OCI-LY7 (cell line): ENCODE measurements around the gene TMEM151B. TPM values are rescaled to one million over a fixed set of nuclear protein-coding genes. Genes with fewer than 3 reads are reported as not detected.
"Not testable (repeated sequence)": the region's sequence is repeated elsewhere in the genome, so short reads cannot be mapped to it uniquely, and the experiment has no call there.

Experiments
- BruUV-seq: library from RNA; stranded (reverse); fragments of 400-500 nt; replicated peaks from 2 replicates; lab custom pipeline; 2021; lab: Mats Ljungman, UMichigan
- CTCF ChIA-PET: fragments of 300-600 bp; sonication (Branson Sonifier 250); formaldehyde crosslinking; loops from one replicate; lab custom pipeline; 2022; ENCODE audit warnings: antibody characterized with exemption; ENCODE audit not compliant: unreplicated experiment; lab: Charles Lee
- POLR2A ChIA-PET: fragments of 300-600 bp; sonication (Branson Sonifier 250); formaldehyde crosslinking; loops from one replicate; lab custom pipeline; 2022; ENCODE audit warnings: antibody characterized with exemption; lab: Charles Lee
- DNase-seq: peaks from one replicate; pipeline ENCODE4 v3.0.0-alpha.2; 2015; ENCODE audit warnings: low spot score
- H2AFZ ChIP-seq: fragments of 200-600 bp; sonication (generic), shearing (Covaris generic); 2 replicates; pipeline ENCODE4 v1.6.1; 2014; ENCODE audit warnings: mild to moderate bottlenecking, antibody characterized with exemption, low read length, moderate library complexity
- H3K27ac ChIP-seq: fragments of 200-600 bp; sonication (generic); 2 replicates; pipeline ENCODE4 v1.5.1; 2014; ENCODE audit warnings: mixed run types, low read depth, mild to moderate bottlenecking, moderate library complexity, low read length, inconsistent platforms; ENCODE audit not compliant: poor library complexity, severe bottlenecking
- H3K36me3 ChIP-seq: fragments of 200-600 bp; sonication (generic); 2 replicates; pipeline ENCODE4 v1.6.1; 2014; ENCODE audit warnings: mild to moderate bottlenecking, antibody characterized with exemption, low read length, moderate library complexity, mixed read lengths; ENCODE audit not compliant: insufficient read depth
- H3K4me1 ChIP-seq: fragments of 200-600 bp; sonication (generic); 2 replicates; pipeline ENCODE4 v1.5.1; 2014; ENCODE audit warnings: mild to moderate bottlenecking, low read length; ENCODE audit not compliant: insufficient read depth, poor library complexity, severe bottlenecking
- H3K4me2 ChIP-seq: fragments of 200-600 bp; sonication (generic); 2 replicates; pipeline ENCODE4 v1.6.1; 2014; ENCODE audit warnings: mild to moderate bottlenecking, low read length
- H3K4me3 ChIP-seq: fragments of 200-600 bp; sonication (generic); 2 replicates; pipeline ENCODE4 v1.5.1; 2014; ENCODE audit warnings: mild to moderate bottlenecking, low read depth, low read length; ENCODE audit not compliant: poor library complexity, severe bottlenecking
- H3K79me2 ChIP-seq: fragments of 200-600 bp; sonication (generic); 2 replicates; pipeline ENCODE4 v1.6.1; 2016; ENCODE audit warnings: low read depth, mild to moderate bottlenecking, low read length, moderate library complexity, mixed read lengths; ENCODE audit not compliant: insufficient read depth
- H3K9me2 ChIP-seq: fragments of 200-600 bp; sonication (generic); 2 replicates; pipeline ENCODE4 v1.6.1; 2016; ENCODE audit warnings: mild to moderate bottlenecking, low read length, mixed read lengths; ENCODE audit not compliant: insufficient read depth
- H3K9me3 ChIP-seq: fragments of 200-600 bp; sonication (generic); 2 replicates; pipeline ENCODE4 v1.6.1; 2014; ENCODE audit warnings: mild to moderate bottlenecking, mixed run types, low read length, mixed read lengths
- H4K20me1 ChIP-seq: fragments of 200-600 bp; sonication (generic); 2 replicates; pipeline ENCODE4 v1.6.1; 2014; ENCODE audit warnings: mild to moderate bottlenecking, antibody characterized with exemption, low read length, moderate library complexity, mixed read lengths; ENCODE audit not compliant: insufficient read depth
- EZH2phosphoT487 ChIP-seq: fragments of 200-600 bp; sonication (generic); IDR thresholded peaks from 2 replicates; pipeline ENCODE4 v1.6.1; 2018; ENCODE audit warnings: low read depth, borderline replicate concordance, mild to moderate bottlenecking, mixed run types, antibody characterized with exemption, low read length, moderate library complexity, mixed read lengths
- intact Hi-C: fragments of 100-400 bp; cut with micrococcal nuclease; formaldehyde crosslinking; loops from one replicate; pipeline ENCODE4 v1.10.0; 2022; ENCODE audit not compliant: unreplicated experiment
- total RNA-seq, 2 experiments: library from RNA; depleted of rRNA in 1 of 2; stranded (reverse); fragments of >200 nt in 1 of 2; shearing (Covaris generic) in 1 of 2; gene quantifications; 2 replicates each; pipeline ENCODE4 v1.2.3, GENCODE V29; 2014 to 2022
- TF ChIP-seq, protein P1 (sequence below): fragments of 200-600 bp; sonication (generic); conservative IDR thresholded peaks from 2 replicates; pipeline ENCODE4 v1.5.1; 2014; ENCODE audit warnings: mild to moderate bottlenecking, antibody characterized with exemption, low read length, moderate library complexity, mixed read lengths

The TMEM151B gene
- total RNA-seq, 2 experiments from 2014 or later: 0.15 TPM; not detected in 1

DNA sequence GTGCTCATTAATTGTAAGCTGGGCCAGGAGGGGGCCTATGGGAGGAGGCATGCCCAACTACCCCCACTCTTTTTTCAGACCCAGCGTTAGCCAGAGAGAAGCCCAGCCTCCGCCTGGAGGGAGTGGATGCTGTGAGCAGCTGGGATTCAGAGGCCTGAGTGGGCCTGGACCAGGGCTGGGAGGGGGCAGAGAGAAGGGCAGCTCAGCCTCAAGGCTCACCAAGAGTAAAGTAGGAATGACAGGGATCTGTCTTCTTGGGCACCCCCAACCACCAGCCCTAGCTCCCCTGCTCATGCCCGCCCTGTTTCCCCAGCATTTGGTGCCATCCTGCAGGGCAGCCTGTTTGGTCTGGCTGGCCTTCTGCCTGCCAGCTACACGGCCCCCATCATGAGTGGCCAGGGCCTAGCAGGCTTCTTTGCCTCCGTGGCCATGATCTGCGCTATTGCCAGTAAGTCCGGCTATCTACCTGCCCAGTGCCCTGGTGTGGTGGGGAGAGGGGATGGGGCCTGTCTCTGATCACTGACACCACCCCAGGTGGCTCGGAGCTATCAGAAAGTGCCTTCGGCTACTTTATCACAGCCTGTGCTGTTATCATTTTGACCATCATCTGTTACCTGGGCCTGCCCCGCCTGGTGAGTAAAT, 40.1 kb upstream of the TMEM151B start:
- POLR2A ChIA-PET: interaction anchor here (0.6 kb wide), 2 partner anchors 11 to 13 kb away, joined by 3 to 5 read pairs; no protein-coding TSS in a partner anchor
- intact Hi-C loops: no loop called here
- TF ChIP-seq EZH2phosphoT487: no peak
- TF ChIP-seq, protein P1, sequence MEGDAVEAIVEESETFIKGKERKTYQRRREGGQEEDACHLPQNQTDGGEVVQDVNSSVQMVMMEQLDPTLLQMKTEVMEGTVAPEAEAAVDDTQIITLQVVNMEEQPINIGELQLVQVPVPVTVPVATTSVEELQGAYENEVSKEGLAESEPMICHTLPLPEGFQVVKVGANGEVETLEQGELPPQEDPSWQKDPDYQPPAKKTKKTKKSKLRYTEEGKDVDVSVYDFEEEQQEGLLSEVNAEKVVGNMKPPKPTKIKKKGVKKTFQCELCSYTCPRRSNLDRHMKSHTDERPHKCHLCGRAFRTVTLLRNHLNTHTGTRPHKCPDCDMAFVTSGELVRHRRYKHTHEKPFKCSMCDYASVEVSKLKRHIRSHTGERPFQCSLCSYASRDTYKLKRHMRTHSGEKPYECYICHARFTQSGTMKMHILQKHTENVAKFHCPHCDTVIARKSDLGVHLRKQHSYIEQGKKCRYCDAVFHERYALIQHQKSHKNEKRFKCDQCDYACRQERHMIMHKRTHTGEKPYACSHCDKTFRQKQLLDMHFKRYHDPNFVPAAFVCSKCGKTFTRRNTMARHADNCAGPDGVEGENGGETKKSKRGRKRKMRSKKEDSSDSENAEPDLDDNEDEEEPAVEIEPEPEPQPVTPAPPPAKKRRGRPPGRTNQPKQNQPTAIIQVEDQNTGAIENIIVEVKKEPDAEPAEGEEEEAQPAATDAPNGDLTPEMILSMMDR: no peak
- Histone ChIP-seq H3K79me2 (peaks cover 13% of the 10 kb centered on the region; the same call in 1 of the 2 replicates), H4K20me1 (no peaks in the 10 kb centered on the region), H3K9me3 (no peaks in the 10 kb centered on the region), H3K4me2 (no peak overlapping the region), H3K27ac (no peak overlapping the region), H3K36me3 (peaks cover 75% of the 10 kb centered on the region), H3K9me2 (no peaks in the 10 kb centered on the region), H3K4me1 (peaks cover 28% of the 10 kb centered on the region), H3K4me3 (no peak overlapping the region), H2AFZ (no peak overlapping the region)
- no TSS peak for BruUV-seq
- no peak for DNase-seq
- CTCF ChIA-PET: no interaction called here

DNA sequence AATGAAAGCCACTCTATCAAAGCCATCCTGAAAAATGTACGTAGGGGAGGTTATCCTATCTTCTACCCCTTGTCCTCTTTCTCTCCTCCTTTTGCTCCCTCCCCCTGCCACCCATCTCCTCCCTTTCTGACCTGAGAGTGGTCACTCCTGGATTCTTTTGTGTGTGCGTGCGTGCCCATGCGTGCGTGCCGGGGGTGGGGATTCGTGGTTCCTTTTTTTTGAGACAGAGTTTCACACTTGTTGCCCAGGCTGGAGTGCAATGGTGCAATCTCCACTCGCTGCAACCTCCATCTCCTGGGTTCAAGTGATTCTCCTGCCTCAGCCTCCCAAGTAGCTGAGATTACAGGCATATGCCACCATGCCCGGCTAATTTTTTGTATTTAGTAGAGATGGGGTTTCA, 38.8 kb upstream of the TMEM151B start:
- H3K79me2 ChIP-seq, H3K4me3 ChIP-seq, POLR2A ChIA-PET, CTCF ChIA-PET, intact Hi-C loops, H3K9me3 ChIP-seq, H2AFZ ChIP-seq, H4K20me1 ChIP-seq, H3K27ac ChIP-seq, H3K9me2 ChIP-seq, H3K4me2 ChIP-seq, DNase-seq, BruUV-seq: not testable (repeated sequence)
- H3K4me1 ChIP-seq: peaks cover 15% of the 10 kb centered on the region
- H3K36me3 ChIP-seq: peaks cover 86% of the 10 kb centered on the region

DNA sequence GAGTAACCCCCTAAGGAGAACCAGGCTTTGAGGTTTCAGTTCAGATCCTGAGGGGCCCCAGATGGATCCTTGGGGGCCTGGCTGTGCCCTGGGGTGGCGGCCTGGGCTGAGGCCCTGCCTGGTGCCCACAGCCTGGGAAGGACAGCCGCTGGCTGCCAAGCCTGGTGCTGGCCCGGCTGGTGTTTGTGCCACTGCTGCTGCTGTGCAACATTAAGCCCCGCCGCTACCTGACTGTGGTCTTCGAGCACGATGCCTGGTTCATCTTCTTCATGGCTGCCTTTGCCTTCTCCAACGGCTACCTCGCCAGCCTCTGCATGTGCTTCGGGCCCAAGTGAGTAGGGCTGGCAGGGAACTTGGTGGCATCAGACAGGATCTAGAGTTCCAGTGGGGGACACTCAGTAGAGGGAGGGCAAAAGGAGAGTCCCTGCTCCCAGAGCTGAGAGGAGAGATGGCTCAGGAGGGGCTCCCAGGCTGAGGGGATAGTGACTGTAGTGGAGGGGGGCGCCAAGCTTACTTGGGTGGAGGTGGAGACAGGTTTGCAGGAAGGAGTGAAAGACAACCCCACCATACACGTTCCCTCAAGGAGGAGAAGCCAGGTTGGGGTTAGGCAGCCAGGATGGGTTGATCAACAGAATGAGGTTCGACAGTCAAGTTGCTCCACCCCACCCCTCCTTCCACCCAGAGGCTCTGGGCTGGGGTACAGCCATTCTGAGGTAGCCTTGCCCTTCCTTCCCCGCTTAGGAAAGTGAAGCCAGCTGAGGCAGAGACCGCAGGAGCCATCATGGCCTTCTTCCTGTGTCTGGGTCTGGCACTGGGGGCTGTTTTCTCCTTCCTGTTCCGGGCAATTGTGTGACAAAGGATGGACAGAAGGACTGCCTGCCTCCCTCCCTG, 37.3 kb upstream of the TMEM151B start:
- Histone ChIP-seq H2AFZ (no peak overlapping the region), H3K9me2 (no peaks in the 10 kb centered on the region), H3K27ac (peak overlapping the region; percentile 25), H3K36me3 (peaks cover 79% of the 10 kb centered on the region), H3K4me2 (no peak overlapping the region), H3K79me2 (no peaks in the 10 kb centered on the region), H3K4me3 (no peak overlapping the region), H4K20me1 (no peaks in the 10 kb centered on the region), H3K4me1 (peaks cover 21% of the 10 kb centered on the region), H3K9me3 (no peaks in the 10 kb centered on the region)
- intact Hi-C loops: no loop called here
- TF ChIP-seq, protein P1: no peak
- TF ChIP-seq EZH2phosphoT487: no peak
- ChIA-PET CTCF (interaction anchor here (1.0 kb wide), 1 partner anchor 8 kb away, joined by 3 read pairs; no protein-coding TSS in a partner anchor), POLR2A (no interaction called here)
- no peak for DNase-seq
- no TSS peak for BruUV-seq
